ENCODE measurements around the gene DYNC1LI2.

DYNC1LI2 gene

GRCh38 chr16:66754819-66755218, 3.4 kb upstream of the DYNC1LI2 start:
- H3F3A ChIP-seq (ENCODE audit: insufficient read depth, low read length): 0 out of 2 replicates have a peak, but pooled peaks cover 3% of the 10 kb centered on the region
- H3K4me3 ChIP-seq (ENCODE audit: low read length): no peak overlapping the region
- no peak overlapping the region for H2AFZ ChIP-seq (ENCODE audit: low read length)
- no peaks in the 10 kb centered on the region for H3K36me3 ChIP-seq (replicated peaks; ENCODE audit: insufficient read depth, low read length)
- no peak overlapping the region for H3K9ac ChIP-seq (ENCODE audit: low read length)
- no peaks in the 10 kb centered on the region for H3K9me2 ChIP-seq (replicated peaks; ENCODE audit: insufficient read depth, low read length)
- no peak for DNase-seq
- H3K27me3 ChIP-seq (replicated peaks; ENCODE audit: insufficient read depth, low read length): 0 out of 2 replicates have a peak, but pooled peaks cover 6% of the 10 kb centered on the region
- no peak overlapping the region for H3K4me2 ChIP-seq (ENCODE audit: low read depth, low read length)
- H3K27ac ChIP-seq (ENCODE audit: low read length): no peak overlapping the region
- no peaks in the 10 kb centered on the region for H4K20me1 ChIP-seq (ENCODE audit: insufficient read depth, low read length)
- H3K79me2 ChIP-seq (ENCODE audit: low read length): peaks cover 16% of the 10 kb centered on the region
- peaks cover 10% of the 10 kb centered on the region for H3K4me1 ChIP-seq (ENCODE audit: low read length)
- H3K9me3 ChIP-seq (replicated peaks; ENCODE audit: insufficient read depth, low read length): no peaks in the 10 kb centered on the region
- no peak for TF ChIP-seq EZH2phosphoT487 (IDR thresholded peaks at IDR 0.05; ENCODE audit: low read length)
- TF ChIP-seq, protein P1, sequence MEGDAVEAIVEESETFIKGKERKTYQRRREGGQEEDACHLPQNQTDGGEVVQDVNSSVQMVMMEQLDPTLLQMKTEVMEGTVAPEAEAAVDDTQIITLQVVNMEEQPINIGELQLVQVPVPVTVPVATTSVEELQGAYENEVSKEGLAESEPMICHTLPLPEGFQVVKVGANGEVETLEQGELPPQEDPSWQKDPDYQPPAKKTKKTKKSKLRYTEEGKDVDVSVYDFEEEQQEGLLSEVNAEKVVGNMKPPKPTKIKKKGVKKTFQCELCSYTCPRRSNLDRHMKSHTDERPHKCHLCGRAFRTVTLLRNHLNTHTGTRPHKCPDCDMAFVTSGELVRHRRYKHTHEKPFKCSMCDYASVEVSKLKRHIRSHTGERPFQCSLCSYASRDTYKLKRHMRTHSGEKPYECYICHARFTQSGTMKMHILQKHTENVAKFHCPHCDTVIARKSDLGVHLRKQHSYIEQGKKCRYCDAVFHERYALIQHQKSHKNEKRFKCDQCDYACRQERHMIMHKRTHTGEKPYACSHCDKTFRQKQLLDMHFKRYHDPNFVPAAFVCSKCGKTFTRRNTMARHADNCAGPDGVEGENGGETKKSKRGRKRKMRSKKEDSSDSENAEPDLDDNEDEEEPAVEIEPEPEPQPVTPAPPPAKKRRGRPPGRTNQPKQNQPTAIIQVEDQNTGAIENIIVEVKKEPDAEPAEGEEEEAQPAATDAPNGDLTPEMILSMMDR (IDR thresholded peaks at IDR 0.05; ENCODE audit: low read length): no peak
- TF ChIP-seq EZH2 (optimal IDR thresholded peaks at IDR 0.05; ENCODE audit: low read depth, low read length): no peak

- no peak overlapping the region for H3K27ac ChIP-seq (ENCODE audit: low read length)
- TF ChIP-seq EZH2 (optimal IDR thresholded peaks at IDR 0.05; ENCODE audit: low read depth, low read length) (no peak), EZH2phosphoT487 (IDR thresholded peaks at IDR 0.05; ENCODE audit: low read length) (no peak)
- TF ChIP-seq, protein P1 (IDR thresholded peaks at IDR 0.05; ENCODE audit: low read length): no peak
- H3K9me2 ChIP-seq (replicated peaks; ENCODE audit: insufficient read depth, low read length): no peaks in the 10 kb centered on the region
These were observed 2.8 kb upstream of the DYNC1LI2 start for GRCh38 chr16:66754211-66754610.

DNA sequence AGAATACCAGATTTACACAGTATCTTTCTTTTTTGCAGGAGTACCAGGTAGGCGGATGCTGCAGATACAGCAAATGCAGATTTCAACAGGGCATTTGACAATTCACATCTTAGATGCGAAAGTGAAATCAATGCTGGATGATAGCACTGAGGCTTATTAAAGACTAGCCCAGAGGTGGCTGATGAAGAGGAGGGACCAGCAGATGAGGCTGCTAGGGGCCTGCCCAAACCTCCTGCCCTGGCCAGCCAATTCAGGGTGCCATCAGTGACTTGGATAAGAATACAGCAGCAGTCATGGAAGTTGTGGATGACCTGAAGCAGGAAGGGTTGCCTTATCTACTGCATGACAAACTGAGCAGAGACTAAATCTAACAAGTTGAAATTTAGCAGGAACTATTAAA, 1.5 kb upstream of the DYNC1LI2 start:
- no peak overlapping the region for H3K27ac ChIP-seq (ENCODE audit: low read length)
- no peaks in the 10 kb centered on the region for H4K20me1 ChIP-seq (ENCODE audit: insufficient read depth, low read length)
- no peaks in the 10 kb centered on the region; the same call in 1 of the 2 replicates for H3K36me3 ChIP-seq (replicated peaks; ENCODE audit: insufficient read depth, low read length)
- TF ChIP-seq EZH2phosphoT487 (IDR thresholded peaks at IDR 0.05; ENCODE audit: low read length) (no peak), EZH2 (optimal IDR thresholded peaks at IDR 0.05; ENCODE audit: low read depth, low read length) (no peak)
- TF ChIP-seq, protein P1 (IDR thresholded peaks at IDR 0.05; ENCODE audit: low read length): no peak
- H3F3A ChIP-seq (ENCODE audit: insufficient read depth, low read length): 0 out of 2 replicates have a peak, but pooled peaks cover 4% of the 10 kb centered on the region
- no peak overlapping the region for H3K4me3 ChIP-seq (ENCODE audit: low read length)
- H2AFZ ChIP-seq (ENCODE audit: low read length): no peak overlapping the region
- no peak for DNase-seq
- no peaks in the 10 kb centered on the region for H3K9me3 ChIP-seq (replicated peaks; ENCODE audit: insufficient read depth, low read length)
- H3K27me3 ChIP-seq (replicated peaks; ENCODE audit: insufficient read depth, low read length): 0 out of 2 replicates have a peak, but pooled peaks cover 6% of the 10 kb centered on the region
- no peak overlapping the region for H3K4me2 ChIP-seq (ENCODE audit: low read depth, low read length)
- peaks cover 34% of the 10 kb centered on the region for H3K79me2 ChIP-seq (ENCODE audit: low read length)
- H3K9ac ChIP-seq (ENCODE audit: low read length): no peak overlapping the region
- H3K4me1 ChIP-seq (ENCODE audit: low read length): peaks cover 29% of the 10 kb centered on the region
- H3K9me2 ChIP-seq (replicated peaks; ENCODE audit: insufficient read depth, low read length): no peaks in the 10 kb centered on the region

More at GRCh38 chr16:66754211-66754610, 2.8 kb upstream of the DYNC1LI2 start:
- Histone ChIP-seq H3K4me2 (ENCODE audit: low read depth, low read length) (no peak overlapping the region), H2AFZ (ENCODE audit: low read length) (no peak overlapping the region), H3K4me1 (ENCODE audit: low read length) (peaks cover 16% of the 10 kb centered on the region), H3K79me2 (ENCODE audit: low read length) (peaks cover 22% of the 10 kb centered on the region), H3F3A (ENCODE audit: insufficient read depth, low read length) (0 out of 2 replicates have a peak, but pooled peaks cover 4% of the 10 kb centered on the region), H3K9ac (ENCODE audit: low read length) (no peak overlapping the region), H3K27me3 (replicated peaks; ENCODE audit: insufficient read depth, low read length) (0 out of 2 replicates have a peak, but pooled peaks cover 6% of the 10 kb centered on the region), H3K9me3 (replicated peaks; ENCODE audit: insufficient read depth, low read length) (no peaks in the 10 kb centered on the region), H3K4me3 (ENCODE audit: low read length) (no peak overlapping the region), H3K36me3 (replicated peaks; ENCODE audit: insufficient read depth, low read length) (no peaks in the 10 kb centered on the region; the same call in 1 of the 2 replicates), H4K20me1 (ENCODE audit: insufficient read depth, low read length) (no peaks in the 10 kb centered on the region)
- no peak for DNase-seq

All from MM.1S (cell line).